ENCODE data around the gene KDM2B. TPM values are rescaled to one million over a fixed set of nuclear protein-coding genes. Genes with fewer than 3 reads are reported as not detected.

Gene KDM2B
- total and polyA plus RNA-seq, 2 of the 8 experiments (the other 6 are each of a cell fraction or from before 2014, with no cell fraction given), result 111 to 162 TPM

GRCh38 chr12:121400332-121401139 lies 180.3 kb downstream of the KDM2B start (continued):
- TF ChIP-seq CHD7 (IDR thresholded peaks at IDR 0.05; ENCODE audit: insufficient replicate concordance, low read length) (no peak), JUND (IDR thresholded peaks at IDR 0.05; ENCODE audit: low read length) (peak; percentile 36; the same call in 1 of the 2 replicates), GABPA (IDR thresholded peaks at IDR 0.05; ENCODE audit: borderline replicate concordance, insufficient read depth, low read length) (no peak), YY1 (IDR thresholded peaks at IDR 0.05; ENCODE audit: low read depth, low read length) (0 out of 2 replicates have a peak, but pooled peaks have one; percentile 0), RBBP5 (IDR thresholded peaks at IDR 0.05; ENCODE audit: borderline replicate concordance, low read depth, low read length) (peak; percentile 70; the same call in 1 of the 2 replicates), SIN3A (conservative IDR thresholded peaks at IDR 0.05 in 1 of 2, IDR thresholded peaks at IDR 0.05 in 1 of 2; ENCODE audit: low read depth in 1 of 2, low read length in 2 of 2) (peak in 1 of 2 experiments; percentile 61; a peak in 1 of 4 replicates), CBX8 (IDR thresholded peaks at IDR 0.05; ENCODE audit: borderline replicate concordance, low read depth, low read length) (no peak), SAP30 (IDR thresholded peaks at IDR 0.05; ENCODE audit: insufficient read depth, insufficient replicate concordance, low read length) (peak; percentile 10)
